K562 (cell line): ENCODE data around the gene BCORL1. TPM values are rescaled to one million over a fixed set of nuclear protein-coding genes. Genes with fewer than 3 reads are reported as not detected.

Experiments used
- ATAC-seq: fragments of 200-7000 bp; cut with Tn5 transposase; 3 replicates; pipeline ENCODE4 v1.9.1; 2020; ENCODE audit warnings: moderate library complexity
- BruUV-seq: library from RNA; stranded (reverse); fragments of 400-500 nt; replicated peaks from 2 replicates; lab custom pipeline; 2021; lab: Mats Ljungman, UMichigan
- CTCF ChIA-PET: fragments of 300-600 bp; formaldehyde crosslinking; extraction: SDS; loops from one replicate; lab custom pipeline; 2021; ENCODE audit warnings: low intra/inter-chr PET ratio; lab: Yijun Ruan, JAX
- POLR2A ChIA-PET: fragments of 300-600, 350-650 bp; sonication (Branson Sonifier 250); formaldehyde crosslinking; extraction: SDS; loops from one replicate; lab custom pipeline; 2021; ENCODE audit warnings: antibody characterized with exemption, inconsistent platforms; lab: Yijun Ruan, JAX
- DNase-seq, 4 experiments: peaks; one replicate each; pipeline versions ENCODE4 v3.0.0 to v3.0.0-alpha.2; 2011 to 2018; ENCODE audit warnings: low spot score in 3 of 4, mixed read lengths in 3 of 4; ENCODE audit errors: extremely low read depth in 1 of 4
- FAIRE-seq: peaks from 2 replicates; lab custom pipeline; 2011; peaks lifted over from hg19 to GRCh38; lab: Jason Lieb, UNC
- H2AFZ ChIP-seq: 2 replicates; pipeline ENCODE4 v1.6.0; 2011; ENCODE audit warnings: low read depth, low read length, control low read depth, inconsistent platforms
- H3K27ac ChIP-seq: fragments of 200-600 bp; 3 replicates; pipeline ENCODE4 v1.8.0; 2011; ENCODE audit warnings: low read depth, mild to moderate bottlenecking, control low read depth, inconsistent platforms, low read length, moderate library complexity, mixed read lengths; ENCODE audit errors: extremely low read depth
- H3K27me3 ChIP-seq, 2 experiments: fragments of 300-600 bp in 1 of 2; 2 replicates in 1 of 2; 3 replicates in 1 of 2; pipeline versions ENCODE4 v1.6.0 to v1.8.0; 2011; ENCODE audit warnings: inconsistent platforms in 2 of 2, low read length in 2 of 2, mild to moderate bottlenecking in 1 of 2, mixed read lengths in 1 of 2, moderate library complexity in 1 of 2; ENCODE audit not compliant: control insufficient read depth in 2 of 2, insufficient read depth in 2 of 2
- H3K36me3 ChIP-seq: fragments of 300-600 bp; 3 replicates; pipeline ENCODE4 v1.8.0; 2011; ENCODE audit warnings: mild to moderate bottlenecking, low read length, inconsistent platforms; ENCODE audit not compliant: control insufficient read depth, insufficient read depth
- H3K4me1 ChIP-seq, 2 experiments: fragments of 200-600 bp in 1 of 2; replicated peaks in 1 of 2; 2 replicates in 1 of 2; 3 replicates in 1 of 2; pipeline versions ENCODE4 v1.5.1 to v1.8.0; 2011; ENCODE audit warnings: inconsistent platforms in 2 of 2, low read length in 2 of 2, mild to moderate bottlenecking in 1 of 2, mixed read lengths in 1 of 2, moderate library complexity in 1 of 2; ENCODE audit not compliant: control insufficient read depth in 2 of 2, insufficient read depth in 2 of 2
- H3K4me2 ChIP-seq: 2 replicates; pipeline ENCODE4 v1.6.1; 2011; ENCODE audit warnings: low read length, control low read depth, inconsistent platforms, mixed read lengths; ENCODE audit not compliant: insufficient read depth
- H3K4me3 ChIP-seq: fragments of 200-600 bp; sonication (generic), shearing (Covaris generic); 2 replicates; pipeline ENCODE4 v1.5.1; 2016; ENCODE audit warnings: control low read depth, inconsistent platforms
- H3K79me2 ChIP-seq: fragments of 200-600 bp; 3 replicates; pipeline ENCODE4 v1.8.0; 2011; ENCODE audit warnings: low read length, inconsistent platforms; ENCODE audit not compliant: control insufficient read depth, insufficient read depth
- H3K9ac ChIP-seq, 2 experiments: 2 replicates each; pipeline versions ENCODE4 v1.6.0 to v1.6.1; 2011; ENCODE audit warnings: low read depth in 2 of 2, low read length in 2 of 2, control low read depth in 1 of 2, inconsistent platforms in 1 of 2, mild to moderate bottlenecking in 1 of 2, mixed read lengths in 1 of 2; ENCODE audit not compliant: insufficient read depth in 1 of 2
- H3K9me1 ChIP-seq: one replicate; pipeline ENCODE4 v1.6.0; 2011; ENCODE audit warnings: inconsistent platforms, mild to moderate bottlenecking, low read length, moderate library complexity; ENCODE audit not compliant: control insufficient read depth, insufficient read depth
- H3K9me3 ChIP-seq: replicated peaks from 2 replicates; pipeline ENCODE4 v1.5.1; 2011; ENCODE audit warnings: low read depth, low read length, inconsistent platforms; ENCODE audit not compliant: control insufficient read depth, insufficient read depth
- H4K20me1 ChIP-seq: replicated peaks from 2 replicates; pipeline ENCODE4 v1.6.1; 2011; ENCODE audit warnings: low read length, inconsistent platforms, mixed read lengths; ENCODE audit not compliant: control insufficient read depth, insufficient read depth
- CLOCK ChIP-seq: fragments of 250-450 bp; sonication (Bioruptor Pico); IDR thresholded peaks from 2 replicates; pipeline ENCODE4 v1.4.0; 2020; ENCODE audit warnings: mild to moderate bottlenecking, moderate library complexity, borderline replicate concordance
- CTCF ChIP-seq, 3 experiments: IDR thresholded peaks in 2 of 3; conservative IDR thresholded peaks in 1 of 3; 2 replicates each; pipeline ENCODE4 v1.5.1; 2011 to 2012; ENCODE audit warnings: low read length in 3 of 3, mild to moderate bottlenecking in 3 of 3, control low read depth in 2 of 3, improper control_type of control experiment in 1 of 3, inconsistent platforms in 1 of 3, low read depth in 1 of 3, mixed read lengths in 1 of 3, moderate library complexity in 1 of 3; ENCODE audit not compliant: insufficient read depth in 2 of 3
- FIP1L1 ChIP-seq: fragments of 200-400 bp; formaldehyde crosslinking; IDR thresholded peaks from 2 replicates; pipeline ENCODE4 v1.6.1; 2018; ENCODE audit warnings: mild to moderate bottlenecking, low read depth, low read length; ENCODE audit not compliant: poor library complexity, severe bottlenecking
- FOXP1 ChIP-seq: sonication (generic); formaldehyde crosslinking; IDR thresholded peaks from 2 replicates; pipeline ENCODE4 v1.8.0; 2022; ENCODE audit warnings: mild to moderate bottlenecking, missing genetic modification reagents
- ID3 ChIP-seq, 2 experiments: fragments of 250-450 bp in 1 of 2; fragments of 450-650 bp in 1 of 2; sonication (Bioruptor Pico) in 1 of 2; IDR thresholded peaks; 2 replicates each; pipeline versions ENCODE4 v1.6.1 to v1.8.0; 2016 to 2021; ENCODE audit warnings: mild to moderate bottlenecking in 2 of 2, moderate library complexity in 2 of 2, missing compliant biosample characterization in 1 of 2, missing genetic modification characterization in 1 of 2
- LARP7 ChIP-seq: fragments of 450-650 bp; IDR thresholded peaks from 2 replicates; pipeline ENCODE4 v1.6.1; 2016
- MEF2D ChIP-seq: conservative IDR thresholded peaks from 2 replicates; pipeline ENCODE4 v1.6.1; 2016; ENCODE audit warnings: low read depth, missing genetic modification characterization, missing compliant biosample characterization
- MYNN ChIP-seq, 2 experiments: sonication (generic); formaldehyde crosslinking in 1 of 2; IDR thresholded peaks; 2 replicates each; pipeline versions ENCODE4 v1.5.0 to v1.6.1; 2016 to 2020; ENCODE audit warnings: antibody characterized with exemption in 1 of 2, missing genetic modification reagents in 1 of 2
- NR4A1 ChIP-seq, 2 experiments: fragments of 250-450 bp in 1 of 2; fragments of 450-650 bp in 1 of 2; sonication (Bioruptor Pico) in 1 of 2; IDR thresholded peaks; 2 replicates each; pipeline versions ENCODE4 v1.4.0 to v1.6.1; 2016 to 2020; ENCODE audit warnings: mild to moderate bottlenecking in 2 of 2, missing compliant biosample characterization in 1 of 2, missing genetic modification characterization in 1 of 2, moderate library complexity in 1 of 2
- POLR2AphosphoS2 ChIP-seq: IDR thresholded peaks from 2 replicates; pipeline ENCODE4 v1.6.1; 2012; ENCODE audit warnings: low read length, improper control_type of control experiment
- ZBTB8A ChIP-seq: fragments of 450-650 bp; IDR thresholded peaks from 2 replicates; pipeline ENCODE4 v1.6.1; 2018; ENCODE audit warnings: mild to moderate bottlenecking, moderate library complexity; ENCODE audit not compliant: partially characterized antibody
- ZNF134 ChIP-seq: fragments of 250-450 bp; sonication (Bioruptor Pico); conservative IDR thresholded peaks from 2 replicates; pipeline ENCODE4 v1.4.0; 2020
- ZNF384 ChIP-seq: IDR thresholded peaks from 2 replicates; pipeline ENCODE4 v1.6.1; 2012; ENCODE audit warnings: low read depth, low read length, improper control_type of control experiment
- ZNF551 ChIP-seq: fragments of 250-450 bp; sonication (Bioruptor Pico); IDR thresholded peaks from 2 replicates; pipeline ENCODE4 v1.5.0; 2021; ENCODE audit warnings: mild to moderate bottlenecking, moderate library complexity
- ZNF57 ChIP-seq: fragments of 450-650 bp; formaldehyde crosslinking; IDR thresholded peaks from 2 replicates; pipeline ENCODE4 v1.4.0; 2020; ENCODE audit warnings: mild to moderate bottlenecking, moderate library complexity
- WGBS: fragments of 100-300 bp; shearing (Covaris generic); methylation state at CpG from one replicate; pipeline ENCODE4 v1.1.6; 2016; ENCODE audit warnings: low coverage, mixed read lengths; ENCODE audit not compliant: insufficient coverage; ENCODE audit errors: missing lambda C conversion rate; 5-methylcytosine and 5-hydroxymethylcytosine counted together
- in situ Hi-C: fragments of 300-500 bp; cut with MboI; formaldehyde crosslinking; loops from 4 replicates; pipeline ENCODE4 v1.15.0; 2018; ENCODE audit warnings: inconsistent platforms, mixed read lengths
- intact Hi-C: fragments of 100-400 bp; cut with micrococcal nuclease; formaldehyde crosslinking; loops from 2 replicates; pipeline ENCODE4 v1.14.2; 2022
- polyA plus RNA-seq, 8 experiments: library from polyadenylated mRNA; depleted of rRNA in 4 of 8; stranded (reverse) in 5 of 8; unstranded in 3 of 8; fragments of >200 nt; fragmentation: Nextera tagmentation in 2 of 8; fragmentation: Illumina TruSeq in 1 of 8; extraction: Ambion mirVana in 2 of 8; extraction: Trizol in 1 of 8; gene quantifications; 2 replicates each; pipeline versions ENCODE4 v1.2.1 to v1.2.3, GENCODE V29; 2011 to 2014; ENCODE audit warnings: inconsistent platforms in 1 of 8, missing spikeins in 1 of 8
- total RNA-seq, 7 experiments: library from RNA; depleted of rRNA in 6 of 7; stranded (reverse); fragments of >200 nt in 6 of 7; fragmentation: Illumina TruSeq in 2 of 7; extraction: Trizol in 2 of 7; gene quantifications; 2 replicates each; pipeline versions ENCODE4 v1.2.1 to v1.2.3, GENCODE V29; 2011 to 2021; ENCODE audit warnings: low replicate concordance in 1 of 7
- TF ChIP-seq, protein P1 (sequence below), 2 experiments: fragments of 450-650 bp in 1 of 2; sonication (generic) in 1 of 2; formaldehyde crosslinking in 1 of 2; IDR thresholded peaks in 1 of 2; conservative IDR thresholded peaks in 1 of 2; 2 replicates each; pipeline versions ENCODE4 v1.6.1 to v1.8.1; 2016 to 2023; ENCODE audit warnings: mild to moderate bottlenecking in 2 of 2, moderate library complexity in 2 of 2, inconsistent platforms in 1 of 2, missing genetic modification reagents in 1 of 2

Gene BCORL1
- total and polyA plus RNA-seq, 9 of the 15 experiments (the other 6 are each of a cell fraction or from before 2014, with no cell fraction given): 0.48 to 29.6 (median 2.1) TPM

GRCh38 chrX:129965166-129965565 is 17.3 kb upstream of the BCORL1 start:
- intact Hi-C loops: no loop called here
- TF ChIP-seq, protein P1, sequence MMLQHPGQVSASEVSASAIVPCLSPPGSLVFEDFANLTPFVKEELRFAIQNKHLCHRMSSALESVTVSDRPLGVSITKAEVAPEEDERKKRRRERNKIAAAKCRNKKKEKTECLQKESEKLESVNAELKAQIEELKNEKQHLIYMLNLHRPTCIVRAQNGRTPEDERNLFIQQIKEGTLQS (IDR thresholded peaks at IDR 0.05): no peak
- TF ChIP-seq, protein P1 (CRISPR knock-in tag; conservative IDR thresholded peaks at IDR 0.05): no peak
- no peak for TF ChIP-seq MYNN (IDR thresholded peaks at IDR 0.05)
- TF ChIP-seq MYNN (CRISPR knock-in tag; IDR thresholded peaks at IDR 0.05): no peak
- no peak for TF ChIP-seq LARP7
- no peak for TF ChIP-seq NR4A1 (CRISPR knock-in tag; IDR thresholded peaks at IDR 0.05)
- TF ChIP-seq NR4A1 (tag; IDR thresholded peaks at IDR 0.05): no peak
- TF ChIP-seq ZNF384: no peak
- no peak for TF ChIP-seq CTCF (IDR thresholded peaks at IDR 0.05 in 2 of 3, conservative IDR thresholded peaks at IDR 0.05 in 1 of 3; ENCODE audit: insufficient read depth in 2 of 3, low read depth in 1 of 3, low read length in 3 of 3)
- no peak for TF ChIP-seq ZBTB8A
- no peak for TF ChIP-seq ZNF551 (CRISPR knock-in tag)
- no peak for TF ChIP-seq ZNF134 (CRISPR knock-in tag)
- no peak for TF ChIP-seq CLOCK (CRISPR knock-in tag)
- TF ChIP-seq ZNF57 (CRISPR knock-in tag): no peak
- TF ChIP-seq FOXP1 (CRISPR knock-in tag): no peak
- no peak for TF ChIP-seq POLR2AphosphoS2
- no peak for TF ChIP-seq FIP1L1
- no peak for TF ChIP-seq ID3 (CRISPR knock-in tag; IDR thresholded peaks at IDR 0.05)
- no peak for TF ChIP-seq ID3 (tag; IDR thresholded peaks at IDR 0.05)
- no peak for TF ChIP-seq MEF2D (tag)

More at GRCh38 chrX:129965166-129965565, 17.3 kb upstream of the BCORL1 start:
- 60% methylated on average over 6 of the region's 6 CpGs for WGBS
- H3K79me2 ChIP-seq: no peaks in the 10 kb centered on the region
- no peak overlapping the region for H3K4me2 ChIP-seq
- no peak for DNase-seq
- POLR2A ChIA-PET: interaction anchor here (0.6 kb wide), 1 partner anchor 9 kb away, joined by 3 read pairs; no protein-coding TSS in a partner anchor
- CTCF ChIA-PET: no interaction called here
- H3K27ac ChIP-seq: no peak overlapping the region
- peaks cover 11 to 13% of the 10 kb centered on the region in 2 experiments; a peak in 4 of 5 replicates for H3K4me1 ChIP-seq
- ATAC-seq: no peak
- no peaks in the 10 kb centered on the region for H3K9me3 ChIP-seq
- no peak overlapping the region for H2AFZ ChIP-seq
- no peak overlapping the region for H3K4me3 ChIP-seq
- no TSS peak for BruUV-seq
- in situ Hi-C loops: no loop called here
- H3K36me3 ChIP-seq: no peaks in the 10 kb centered on the region
- H4K20me1 ChIP-seq: no peaks in the 10 kb centered on the region
- H3K9me1 ChIP-seq: no peaks in the 10 kb centered on the region
- no peaks in the 10 kb centered on the region for H3K27me3 ChIP-seq
- H3K9ac ChIP-seq: no peak overlapping the region
- FAIRE-seq: no peak
